ENCODE measurements around the gene SGMS2.

The SGMS2 gene

GRCh38 chr4:107870916-107871786 lies 46.4 kb downstream of the SGMS2 start:
- H3K27ac ChIP-seq: no peak overlapping the region
- no peak for TF ChIP-seq CTCF (conservative IDR thresholded peaks at IDR 0.05; ENCODE audit: low read depth)
- ChIA-PET POLR2A (ENCODE audit: low non-redundant PET) (no interaction called here), CTCF (interaction anchor here (0.6 kb wide), 1 partner anchor 404 kb away, joined by 3 read pairs; no protein-coding TSS in a partner anchor)
- no peak for DNase-seq (ENCODE audit: low spot score)

DNA sequence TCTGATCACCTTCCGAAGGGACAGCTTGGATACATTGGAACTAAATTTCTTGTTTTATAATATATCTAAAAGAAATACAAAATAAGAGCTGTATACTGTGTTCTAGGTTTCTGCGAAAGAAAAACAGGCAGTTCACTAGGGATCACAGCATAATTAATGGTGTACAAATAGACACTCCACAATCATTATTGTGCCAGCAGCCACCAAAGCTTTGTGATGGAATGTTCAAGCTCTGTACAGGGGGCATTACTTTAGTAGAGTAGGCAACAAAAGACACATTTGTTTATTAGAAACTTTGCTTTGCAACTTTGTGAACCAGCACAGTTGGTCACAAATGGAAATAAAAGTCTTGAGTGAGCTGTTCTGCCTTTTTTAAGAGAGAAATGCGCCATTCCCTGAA lies 49.3 kb downstream of the SGMS2 start:
- CTCF ChIA-PET: interaction anchor here (0.6 kb wide), 1 partner anchor 60 kb away, joined by 3 read pairs; no protein-coding TSS in a partner anchor
- no peak for DNase-seq (ENCODE audit: low spot score)
- TF ChIP-seq CTCF (conservative IDR thresholded peaks at IDR 0.05; ENCODE audit: low read depth): no peak
- H3K27ac ChIP-seq: no peak overlapping the region
- POLR2A ChIA-PET (ENCODE audit: low non-redundant PET): no interaction called here

DNA sequence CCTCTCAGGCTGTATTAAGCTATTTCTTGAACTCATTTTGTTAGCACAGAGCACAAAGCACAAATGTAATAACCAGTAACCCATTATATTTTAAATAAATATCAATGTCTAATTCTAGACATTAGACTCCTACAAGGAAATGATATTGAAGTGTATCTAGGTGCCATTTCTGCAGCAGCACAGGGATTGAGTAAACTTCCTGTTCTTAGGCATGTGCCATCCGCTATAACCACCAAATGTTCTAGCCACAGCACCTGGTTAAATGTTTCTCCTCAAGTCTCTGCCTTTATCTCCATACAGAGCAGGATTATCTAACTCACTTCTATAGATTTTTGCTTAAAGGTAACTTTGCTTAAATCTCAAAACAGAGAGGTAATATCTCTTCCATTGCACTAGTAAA lies 51.4 kb downstream of the SGMS2 start:
- POLR2A ChIA-PET (ENCODE audit: low non-redundant PET): no interaction called here
- no peak for TF ChIP-seq CTCF (conservative IDR thresholded peaks at IDR 0.05; ENCODE audit: low read depth)
- H3K27ac ChIP-seq: no peak overlapping the region
- CTCF ChIA-PET: no interaction called here
- DNase-seq (ENCODE audit: low spot score): no peak

- no peak for TF ChIP-seq CTCF (conservative IDR thresholded peaks at IDR 0.05; ENCODE audit: low read depth)
- DNase-seq (ENCODE audit: low spot score): no peak
- ChIA-PET POLR2A (ENCODE audit: low non-redundant PET) (interaction anchor here (0.8 kb wide), 1 partner anchor 174 kb away, joined by 10 read pairs; no protein-coding TSS in a partner anchor), CTCF (no interaction called here)
- H3K27ac ChIP-seq: no peak overlapping the region
These were observed 52.6 kb downstream of the SGMS2 start for GRCh38 chr4:107877361-107877760.

DNA sequence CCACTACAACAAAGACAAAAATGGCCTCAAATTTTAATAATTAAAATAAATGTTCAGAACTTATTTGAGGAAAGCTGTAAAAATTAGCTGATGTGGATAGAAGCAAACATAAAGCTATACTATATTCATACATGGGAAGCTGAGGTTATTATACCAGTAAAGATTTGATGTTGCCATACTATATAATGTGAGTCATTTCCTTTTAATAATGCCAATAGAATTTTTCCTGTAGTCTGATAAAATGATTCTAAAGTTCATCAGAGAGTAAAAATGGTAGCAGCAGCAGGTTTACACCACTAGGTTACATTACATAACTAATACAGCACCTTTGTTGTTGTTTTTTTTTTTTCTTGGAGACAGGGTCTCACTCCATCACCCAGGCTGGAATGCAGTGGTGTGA lies 61.1 kb downstream of the SGMS2 start:
- ChIA-PET CTCF (interaction anchor here (0.6 to 0.7 kb wide), 2 partner anchors 916 to 1512 kb away, joined by 4 to 5 read pairs; no protein-coding TSS in a partner anchor), POLR2A (ENCODE audit: low non-redundant PET) (no interaction called here)
- no peak for DNase-seq (ENCODE audit: low spot score)
- no peak for TF ChIP-seq CTCF (conservative IDR thresholded peaks at IDR 0.05; ENCODE audit: low read depth)
- no peak overlapping the region for H3K27ac ChIP-seq

GRCh38 chr4:107888237-107888636 lies 63.5 kb downstream of the SGMS2 start:
- POLR2A ChIA-PET (ENCODE audit: low non-redundant PET): no interaction called here
- no peak for DNase-seq (ENCODE audit: low spot score)
- CTCF ChIA-PET: no interaction called here
- TF ChIP-seq CTCF (conservative IDR thresholded peaks at IDR 0.05; ENCODE audit: low read depth): no peak
- no peak overlapping the region for H3K27ac ChIP-seq
